ENCODE measurements around the gene KCNG2. TPM values are rescaled to one million over a fixed set of nuclear protein-coding genes. Genes with fewer than 3 reads are reported as not detected.

Gene KCNG2
- total RNA-seq, 2 experiments from 2014 or later, result not detected

GRCh38 chr18:79787527-79787864 is 10.2 kb upstream of the KCNG2 start:
- H3K27me3 Mint-ChIP-seq, result peaks cover 66% of the 10 kb centered on the region
- no peak for DNase-seq
- H3K27ac Mint-ChIP-seq, result no peak overlapping the region
- no peaks in the 10 kb centered on the region for H3K36me3 Mint-ChIP-seq
- no peaks in the 10 kb centered on the region for H3K9me3 Mint-ChIP-seq
- H3K4me3 Mint-ChIP-seq, result no peak overlapping the region
- peaks cover 6% of the 10 kb centered on the region for H3K4me1 Mint-ChIP-seq

- DNase-seq, result no peak
- Mint-ChIP-seq H3K36me3 (no peaks in the 10 kb centered on the region), H3K4me3 (no peak overlapping the region), H3K27ac (no peak overlapping the region), H3K27me3 (peaks cover 71% of the 10 kb centered on the region), H3K4me1 (peaks cover 9% of the 10 kb centered on the region), H3K9me3 (no peaks in the 10 kb centered on the region)
Measured at GRCh38 chr18:79787865-79788733, 9.6 kb upstream of the KCNG2 start.

- no peak for DNase-seq
- Mint-ChIP-seq H3K4me3 (no peak overlapping the region), H3K4me1 (peaks cover 9% of the 10 kb centered on the region), H3K36me3 (no peaks in the 10 kb centered on the region), H3K27ac (no peak overlapping the region), H3K27me3 (peaks cover 71% of the 10 kb centered on the region), H3K9me3 (no peaks in the 10 kb centered on the region)
Measured at GRCh38 chr18:79788734-79789085, 9.0 kb upstream of the KCNG2 start.

GRCh38 chr18:79789091-79789891 is 8.4 kb upstream of the KCNG2 start:
- Mint-ChIP-seq H3K4me3 (no peak overlapping the region), H3K27me3 (peaks cover 68% of the 10 kb centered on the region), H3K9me3 (no peaks in the 10 kb centered on the region), H3K36me3 (no peaks in the 10 kb centered on the region), H3K27ac (no peak overlapping the region), H3K4me1 (peaks cover 9% of the 10 kb centered on the region)
- no peak for DNase-seq

- H3K36me3 Mint-ChIP-seq, result no peaks in the 10 kb centered on the region
- no peak overlapping the region for H3K27ac Mint-ChIP-seq
- H3K4me3 Mint-ChIP-seq, result no peak overlapping the region
- H3K4me1 Mint-ChIP-seq, result peaks cover 9% of the 10 kb centered on the region
- peaks cover 62% of the 10 kb centered on the region for H3K27me3 Mint-ChIP-seq
- H3K9me3 Mint-ChIP-seq, result no peaks in the 10 kb centered on the region
- DNase-seq, result no peak
Measured at GRCh38 chr18:79789901-79790890, 7.5 kb upstream of the KCNG2 start.

GRCh38 chr18:79790996-79791972 is 6.5 kb upstream of the KCNG2 start:
- no peak overlapping the region for H3K4me3 Mint-ChIP-seq
- H3K4me1 Mint-ChIP-seq, result peaks cover 9% of the 10 kb centered on the region
- H3K36me3 Mint-ChIP-seq, result no peaks in the 10 kb centered on the region
- DNase-seq, result no peak
- H3K27me3 Mint-ChIP-seq, result peaks cover 66% of the 10 kb centered on the region
- no peaks in the 10 kb centered on the region for H3K9me3 Mint-ChIP-seq
- H3K27ac Mint-ChIP-seq, result no peak overlapping the region

- Mint-ChIP-seq H3K4me1 (peaks cover 9% of the 10 kb centered on the region), H3K36me3 (no peaks in the 10 kb centered on the region), H3K27me3 (peaks cover 66% of the 10 kb centered on the region), H3K4me3 (no peak overlapping the region), H3K27ac (no peak overlapping the region), H3K9me3 (no peaks in the 10 kb centered on the region)
- no peak for DNase-seq
Measured at GRCh38 chr18:79792096-79792987, 5.4 kb upstream of the KCNG2 start.

GRCh38 chr18:79792988-79793355 is 4.8 kb upstream of the KCNG2 start:
- H3K9me3 Mint-ChIP-seq, result no peaks in the 10 kb centered on the region
- H3K36me3 Mint-ChIP-seq, result no peaks in the 10 kb centered on the region
- H3K27me3 Mint-ChIP-seq, result peaks cover 64% of the 10 kb centered on the region
- H3K27ac Mint-ChIP-seq, result no peak overlapping the region
- H3K4me1 Mint-ChIP-seq, result peaks cover 10% of the 10 kb centered on the region
- no peak for DNase-seq
- no peak overlapping the region for H3K4me3 Mint-ChIP-seq

GRCh38 chr18:79794846-79795245 is 2.9 kb upstream of the KCNG2 start:
- no peaks in the 10 kb centered on the region for H3K36me3 Mint-ChIP-seq
- no peaks in the 10 kb centered on the region for H3K9me3 Mint-ChIP-seq
- no peak overlapping the region for H3K4me3 Mint-ChIP-seq
- H3K27ac Mint-ChIP-seq, result no peak overlapping the region
- H3K4me1 Mint-ChIP-seq, result peaks cover 17% of the 10 kb centered on the region
- H3K27me3 Mint-ChIP-seq, result peaks cover 60% of the 10 kb centered on the region
- no peak for DNase-seq

GRCh38 chr18:79795446-79795845 is 2.3 kb upstream of the KCNG2 start:
- H3K4me1 Mint-ChIP-seq, result peaks cover 18% of the 10 kb centered on the region
- DNase-seq, result no peak
- H3K4me3 Mint-ChIP-seq, result no peak overlapping the region
- H3K27ac Mint-ChIP-seq, result no peak overlapping the region
- peaks cover 59% of the 10 kb centered on the region for H3K27me3 Mint-ChIP-seq
- H3K9me3 Mint-ChIP-seq, result no peaks in the 10 kb centered on the region
- no peaks in the 10 kb centered on the region for H3K36me3 Mint-ChIP-seq

- Mint-ChIP-seq H3K27me3 (peaks cover 53% of the 10 kb centered on the region), H3K4me1 (peaks cover 16% of the 10 kb centered on the region), H3K36me3 (no peaks in the 10 kb centered on the region), H3K27ac (no peak overlapping the region), H3K4me3 (no peak overlapping the region), H3K9me3 (no peaks in the 10 kb centered on the region)
- DNase-seq, result no peak
Measured at GRCh38 chr18:79796016-79796415, 1.7 kb upstream of the KCNG2 start.

GRCh38 chr18:79796531-79797405 is 970 bp upstream of the KCNG2 start:
- peak overlapping the region; percentile 47 for H3K4me3 Mint-ChIP-seq

More at GRCh38 chr18:79796531-79797405, 970 bp upstream of the KCNG2 start:
- no peaks in the 10 kb centered on the region for H3K9me3 Mint-ChIP-seq
- H3K27me3 Mint-ChIP-seq, result peaks cover 46% of the 10 kb centered on the region
- no peaks in the 10 kb centered on the region for H3K36me3 Mint-ChIP-seq
- no peak overlapping the region for H3K27ac Mint-ChIP-seq
- peaks cover 11% of the 10 kb centered on the region for H3K4me1 Mint-ChIP-seq
- DNase-seq, result no peak
